ENCODE results near the gene TTC4. TPM values are rescaled to one million over a fixed set of nuclear protein-coding genes. Genes with fewer than 3 reads are reported as not detected.

The TTC4 gene
- total RNA-seq, 4 donors from 2014 or later: 14.6 to 29.7 (median 20.8) TPM

DNA sequence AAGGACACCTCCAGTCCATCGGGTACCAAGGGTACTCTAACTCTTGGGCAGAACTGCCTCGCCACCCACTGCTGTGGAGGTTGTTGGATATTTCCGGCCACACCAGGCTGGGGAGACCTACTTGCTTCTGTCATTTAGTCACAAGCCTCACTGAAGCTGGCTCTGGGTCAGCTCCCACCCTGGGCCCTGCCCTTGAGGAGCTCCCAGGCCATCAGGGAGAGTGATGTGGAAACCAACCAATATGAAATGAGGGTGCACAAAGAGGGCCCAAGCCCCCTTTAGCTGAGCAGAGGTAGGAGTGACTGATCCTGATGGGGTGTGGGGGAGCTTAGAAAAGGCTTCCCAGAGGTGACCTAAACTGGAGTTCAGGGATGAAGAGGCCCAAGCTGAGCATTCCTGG, 29.0 kb downstream of the TTC4 start:
- H3K4me1 ChIP-seq: no peaks in the 10 kb centered on the region
- TF ChIP-seq POLR2A (IDR thresholded peaks at IDR 0.05) (no peak), EP300 (IDR thresholded peaks at IDR 0.05) (no peak)
- 82 to 92% methylated on average over 3 of the region's 3 CpGs for WGBS, 2 donors
- no peak overlapping the region for H3K4me3 ChIP-seq
- no peak overlapping the region for H3K27ac ChIP-seq
- no peaks in the 10 kb centered on the region for H3K27me3 ChIP-seq
- H3K9me3 ChIP-seq: no peaks in the 10 kb centered on the region
- no peak for DNase-seq (ENCODE audit: low spot score in 2 of 2)
- peaks cover 0 to 61% (median 11%) of the 10 kb centered on the region in 3 donors for H3K36me3 ChIP-seq

DNA sequence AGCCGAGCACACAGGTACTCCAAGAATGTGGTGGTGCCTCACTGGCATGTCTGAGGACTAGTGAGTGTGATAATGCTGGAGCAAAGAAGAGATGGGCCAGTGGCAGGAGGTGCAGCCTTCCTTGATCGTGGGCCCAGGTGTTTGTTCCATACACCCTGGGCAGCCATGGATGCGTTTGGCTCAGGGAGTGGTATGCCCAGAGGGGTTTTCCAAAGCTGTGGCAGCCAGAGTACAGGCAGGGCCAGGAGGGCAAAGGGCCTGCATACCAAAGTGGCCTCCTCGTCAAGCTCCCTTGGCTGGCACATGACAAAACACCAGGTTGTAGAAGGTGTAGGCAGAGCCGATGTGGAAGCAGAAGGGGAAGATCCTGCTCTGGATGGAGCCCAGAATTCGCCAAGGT, 29.6 kb downstream of the TTC4 start:
- TF ChIP-seq CTCF (IDR thresholded peaks at IDR 0.05) (no peak), POLR2A (IDR thresholded peaks at IDR 0.05) (no peak), EP300 (IDR thresholded peaks at IDR 0.05) (no peak)
- 82 to 91% methylated on average over 6 of the region's 6 CpGs for WGBS, 2 donors
- peaks cover 0 to 55% (median 11%) of the 10 kb centered on the region in 3 donors for H3K36me3 ChIP-seq
- no peak overlapping the region for H3K27ac ChIP-seq
- DNase-seq (ENCODE audit: low spot score in 2 of 2): no peak
- no peaks in the 10 kb centered on the region for H3K9me3 ChIP-seq
- no peaks in the 10 kb centered on the region for H3K4me1 ChIP-seq
- H3K4me3 ChIP-seq: no peak overlapping the region
- H3K27me3 ChIP-seq: no peaks in the 10 kb centered on the region

DNA sequence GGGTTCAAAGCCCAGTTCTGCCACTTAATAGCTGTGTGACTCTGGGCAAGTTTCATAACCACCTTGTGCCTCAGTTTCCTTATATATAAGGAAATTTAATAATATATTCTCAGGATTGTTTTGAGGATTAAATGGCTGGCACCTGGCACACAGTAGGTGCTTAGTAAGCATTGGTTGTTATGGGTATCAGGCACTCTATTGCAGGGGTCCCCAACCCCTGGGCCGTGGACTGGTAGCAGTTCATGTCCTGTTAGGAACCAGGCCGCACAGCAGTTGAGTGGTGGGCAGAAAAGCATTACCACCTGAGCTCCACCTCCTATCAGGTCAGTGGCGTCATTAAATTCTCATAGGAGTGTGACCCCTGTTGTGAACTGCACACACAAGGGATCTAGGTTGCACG, 30.2 kb downstream of the TTC4 start:
- TF ChIP-seq EP300 (IDR thresholded peaks at IDR 0.05) (no peak), CTCF (IDR thresholded peaks at IDR 0.05) (no peak), POLR2A (IDR thresholded peaks at IDR 0.05) (no peak)
- no peak for DNase-seq (ENCODE audit: low spot score in 2 of 2)
- 98 to 100% methylated on average over 4 of the region's 4 CpGs for WGBS, 2 donors
- H3K4me3 ChIP-seq: no peak overlapping the region
- H3K36me3 ChIP-seq: peaks cover 0 to 49% (median 8%) of the 10 kb centered on the region in 3 donors
- no peaks in the 10 kb centered on the region for H3K4me1 ChIP-seq
- H3K9me3 ChIP-seq: no peaks in the 10 kb centered on the region
- H3K27me3 ChIP-seq: no peaks in the 10 kb centered on the region
- no peak overlapping the region for H3K27ac ChIP-seq

GRCh38 chr1:54748094-54748835, 32.6 kb downstream of the TTC4 start:
- Histone ChIP-seq H3K27me3 (no peaks in the 10 kb centered on the region), H3K36me3 (peaks cover 0 to 25% (median 0%) of the 10 kb centered on the region in 3 donors), H3K4me3 (no peak overlapping the region), H3K9me3 (no peaks in the 10 kb centered on the region), H3K27ac (no peak overlapping the region), H3K4me1 (no peaks in the 10 kb centered on the region)
- DNase-seq (ENCODE audit: low spot score in 2 of 2): no peak
- WGBS, 2 donors: 86% methylated on average over 12 of the region's 14 CpGs
- no peak for TF ChIP-seq EP300 (IDR thresholded peaks at IDR 0.05)
- TF ChIP-seq CTCF (IDR thresholded peaks at IDR 0.05): no peak
- no peak for TF ChIP-seq POLR2A (IDR thresholded peaks at IDR 0.05)

- Histone ChIP-seq H3K9me3 (no peaks in the 10 kb centered on the region), H3K36me3 (peaks cover 0 to 22% (median 0%) of the 10 kb centered on the region in 3 donors), H3K27me3 (no peaks in the 10 kb centered on the region), H3K27ac (no peak overlapping the region), H3K4me3 (no peak overlapping the region), H3K4me1 (no peaks in the 10 kb centered on the region)
- DNase-seq (ENCODE audit: low spot score in 2 of 2): no peak
- 71 to 75% methylated on average over 6 of the region's 6 CpGs for WGBS, 2 donors
- TF ChIP-seq CTCF (IDR thresholded peaks at IDR 0.05): no peak
- TF ChIP-seq EP300 (IDR thresholded peaks at IDR 0.05): no peak
- no peak for TF ChIP-seq POLR2A (IDR thresholded peaks at IDR 0.05)
Observed at GRCh38 chr1:54750596-54750995, 34.9 kb downstream of the TTC4 start.

All from tibial nerve (tissue), 4 donors.